ENCODE data around the gene TMEM9B. TPM values are rescaled to one million over a fixed set of nuclear protein-coding genes. Genes with fewer than 3 reads are reported as not detected.
"Not testable (repeated sequence)": the region's sequence is repeated elsewhere in the genome, so short reads cannot be mapped to it uniquely, and the experiment has no call there.

The TMEM9B gene
- total RNA-seq, 1 experiment from 2014 or later = 30.0 TPM

DNA sequence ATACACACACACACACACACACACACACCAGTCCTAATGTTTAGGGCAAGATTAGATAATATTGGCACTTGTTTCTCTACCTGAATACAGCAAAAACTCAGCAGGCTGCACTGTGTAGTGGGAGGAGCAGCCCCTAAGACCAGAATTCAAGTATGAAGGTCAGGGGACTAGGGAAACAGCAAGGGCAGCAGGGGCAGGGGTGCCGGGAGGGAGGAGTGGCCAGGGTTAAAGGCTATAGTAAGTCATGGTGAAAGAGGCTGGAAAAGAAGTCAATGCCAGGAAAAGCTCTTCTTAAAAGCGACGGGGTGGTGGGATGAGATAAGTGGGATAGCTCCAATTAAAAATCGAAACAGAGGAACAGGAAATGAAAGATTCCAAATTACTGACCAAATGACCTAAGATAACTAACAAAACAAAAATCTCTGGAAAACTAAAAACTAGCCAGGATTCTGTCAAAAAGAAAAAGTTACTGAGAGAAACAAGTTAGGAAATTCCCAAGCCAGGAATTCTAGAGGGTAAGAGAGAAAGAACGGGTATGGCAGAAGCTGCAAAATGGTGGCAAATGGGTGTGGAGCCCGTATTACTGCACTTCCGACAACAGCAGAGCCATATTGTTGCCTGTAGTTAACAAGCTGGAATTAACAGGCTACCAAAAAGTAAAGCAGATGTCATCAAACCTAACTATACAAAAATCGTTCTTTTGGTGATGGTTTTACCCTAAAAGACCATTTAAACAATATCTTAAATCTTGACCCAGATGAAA, 22.7 kb downstream of the TMEM9B start:
- Mint-ChIP-seq H3K4me3 (ENCODE audit: unreplicated experiment) (no peak overlapping the region), H3K9me3 (ENCODE audit: unreplicated experiment) (no peaks in the 10 kb centered on the region), H3K4me1 (ENCODE audit: insufficient read depth, unreplicated experiment) (no peaks in the 10 kb centered on the region), H3K27ac (ENCODE audit: low read depth, unreplicated experiment) (no peak overlapping the region), H3K27me3 (ENCODE audit: insufficient read depth, unreplicated experiment) (peaks cover 15% of the 10 kb centered on the region), H3K36me3 (ENCODE audit: insufficient read depth, unreplicated experiment) (no peaks in the 10 kb centered on the region)
- ChIA-PET POLR2A (interaction anchor here (0.6 to 1.2 kb wide), 5 partner anchors 9 to 713 kb away, joined by 3 to 4 read pairs (median 3); partner anchors contain the start of genes C11orf16, RPL27A and TRIM66), CTCF (interaction anchor here (1.0 kb wide), 3 partner anchors 19 to 29 kb away, joined by 3 to 4 read pairs (median 4); no protein-coding TSS in a partner anchor)
- no TSS peak for BruUV-seq (replicated peaks)
- no peak for DNase-seq (ENCODE audit: unreplicated experiment)
- intact Hi-C loops (cut with micrococcal nuclease) = no loop called here
- TF ChIP-seq CTCF (IDR thresholded peaks at IDR 0.05; ENCODE audit: unreplicated experiment) = no peak

GRCh38 chr11:8937659-8938058, 26.6 kb downstream of the TMEM9B start:
- no peaks in the 10 kb centered on the region for H3K36me3 Mint-ChIP-seq (ENCODE audit: insufficient read depth, unreplicated experiment)
- no TSS peak for BruUV-seq (replicated peaks)
- H3K4me1 Mint-ChIP-seq (ENCODE audit: insufficient read depth, unreplicated experiment) = peaks cover 14% of the 10 kb centered on the region
- no peak overlapping the region for H3K4me3 Mint-ChIP-seq (ENCODE audit: unreplicated experiment)
- ChIA-PET CTCF (interaction anchor here (0.6 to 1.9 kb wide), 4 partner anchors 11 to 200 kb away, joined by 3 to 5 read pairs (median 4); no protein-coding TSS in a partner anchor), POLR2A (interaction anchor here (0.7 kb wide), 1 partner anchor 660 kb away, joined by 3 read pairs; no protein-coding TSS in a partner anchor)
- H3K27ac Mint-ChIP-seq (ENCODE audit: low read depth, unreplicated experiment) = no peak overlapping the region
- H3K27me3 Mint-ChIP-seq (ENCODE audit: insufficient read depth, unreplicated experiment) = peaks cover 15% of the 10 kb centered on the region
- DNase-seq (ENCODE audit: unreplicated experiment) = no peak
- no peaks in the 10 kb centered on the region for H3K9me3 Mint-ChIP-seq (ENCODE audit: unreplicated experiment)
- no peak for TF ChIP-seq CTCF (IDR thresholded peaks at IDR 0.05; ENCODE audit: unreplicated experiment)
- intact Hi-C loops (cut with micrococcal nuclease) = no loop called here

DNA sequence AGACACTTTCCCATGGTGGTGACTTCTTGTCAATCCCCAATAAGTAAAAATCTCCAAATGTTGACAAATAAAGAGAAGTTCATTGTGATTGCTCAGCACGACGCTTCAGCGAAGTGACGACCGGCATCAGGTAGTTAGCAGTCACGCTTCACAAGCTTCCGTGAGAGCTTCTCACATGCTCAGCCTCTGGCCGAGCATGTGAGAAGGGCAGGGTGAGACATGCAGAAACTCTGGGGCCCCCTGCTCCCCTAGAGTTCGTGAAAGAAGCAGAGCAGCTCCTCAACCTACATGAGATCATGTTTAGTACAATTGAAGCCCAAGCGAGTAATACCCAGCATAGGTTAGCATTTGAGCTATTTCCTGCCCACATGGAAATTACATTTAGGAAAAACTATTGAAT, 27.1 kb downstream of the TMEM9B start:
- ChIA-PET POLR2A (interaction anchor here (0.7 kb wide), 1 partner anchor 659 kb away, joined by 3 read pairs; no protein-coding TSS in a partner anchor), CTCF (interaction anchor here (1.0 to 1.9 kb wide), 5 partner anchors 11 to 200 kb away, joined by 3 to 5 read pairs (median 5); no protein-coding TSS in a partner anchor)
- H3K4me3 Mint-ChIP-seq (ENCODE audit: unreplicated experiment) = no peak overlapping the region
- H3K27me3 Mint-ChIP-seq (ENCODE audit: insufficient read depth, unreplicated experiment) = peaks cover 15% of the 10 kb centered on the region
- H3K9me3 Mint-ChIP-seq (ENCODE audit: unreplicated experiment) = no peaks in the 10 kb centered on the region
- no peak overlapping the region for H3K27ac Mint-ChIP-seq (ENCODE audit: low read depth, unreplicated experiment)
- intact Hi-C loops (cut with micrococcal nuclease) = no loop called here
- no TSS peak for BruUV-seq (replicated peaks)
- no peaks in the 10 kb centered on the region for H3K36me3 Mint-ChIP-seq (ENCODE audit: insufficient read depth, unreplicated experiment)
- no peak for DNase-seq (ENCODE audit: unreplicated experiment)
- TF ChIP-seq CTCF (IDR thresholded peaks at IDR 0.05; ENCODE audit: unreplicated experiment) = no peak
- H3K4me1 Mint-ChIP-seq (ENCODE audit: insufficient read depth, unreplicated experiment) = peaks cover 14% of the 10 kb centered on the region

GRCh38 chr11:8935789-8936188, 28.5 kb downstream of the TMEM9B start:
- H3K9me3 Mint-ChIP-seq (ENCODE audit: unreplicated experiment); H3K36me3 Mint-ChIP-seq (ENCODE audit: insufficient read depth, unreplicated experiment); H3K27me3 Mint-ChIP-seq (ENCODE audit: insufficient read depth, unreplicated experiment); H3K27ac Mint-ChIP-seq (ENCODE audit: low read depth, unreplicated experiment); H3K4me3 Mint-ChIP-seq (ENCODE audit: unreplicated experiment); intact Hi-C loops (cut with micrococcal nuclease); DNase-seq (ENCODE audit: unreplicated experiment); BruUV-seq (replicated peaks): not testable (repeated sequence)
- ChIA-PET CTCF (interaction anchor here (0.6 to 1.9 kb wide), 6 partner anchors 13 to 303 kb away, joined by 3 to 7 read pairs (median 5); no protein-coding TSS in a partner anchor), POLR2A (interaction anchor here (0.6 kb wide), 2 partner anchors 25 to 754 kb away, joined by 3 read pairs; partner anchors contain the start of gene AKIP1)
- H3K4me1 Mint-ChIP-seq (ENCODE audit: insufficient read depth, unreplicated experiment) = peaks cover 14% of the 10 kb centered on the region

Data from MCF 10A (cell line).